Heart left ventricle (tissue), 16 donors: Measurements from ENCODE around the gene YEATS2. TPM values are rescaled to one million over a fixed set of nuclear protein-coding genes. Genes with fewer than 3 reads are reported as not detected.
"Not testable (repeated sequence)": the region's sequence is repeated elsewhere in the genome, so short reads cannot be mapped to it uniquely, and the experiment has no call there.

Experiments used
- ATAC-seq, 4 donors: fragments of 200-7000 bp; cut with Tn5 transposase; one replicate each; pipeline ENCODE4 v1.9.1; 2020 to 2022; ENCODE audit warnings: moderate library complexity in 4 of 4, mild to moderate bottlenecking in 3 of 4, moderate number of reproducible peaks in 1 of 4
- DNase-seq, 5 donors: peaks; one replicate each; pipeline ENCODE4 v3.0.0-alpha.2; 2020
- H3K27ac ChIP-seq, 12 donors: fragments of 200-600 bp; sonication (generic) in 4 of 12; one replicate each; pipeline versions ENCODE4 v1.5.0 to v1.8.0; 2016 to 2022; ENCODE audit warnings: mild to moderate bottlenecking in 2 of 12
- H3K27me3 ChIP-seq, 9 donors: fragments of 200-600 bp; sonication (generic) in 2 of 9; one replicate each; pipeline versions ENCODE4 v1.5.1 to v1.8.0; 2016 to 2022; ENCODE audit warnings: mild to moderate bottlenecking in 3 of 9
- H3K36me3 ChIP-seq, 9 donors: fragments of 200-600 bp; sonication (generic) in 2 of 9; one replicate each; pipeline versions ENCODE4 v1.5.0 to v1.8.0; 2018 to 2022; ENCODE audit warnings: mild to moderate bottlenecking in 2 of 9
- H3K4me1 ChIP-seq, 12 donors: fragments of 200-600 bp; sonication (generic) in 4 of 12; one replicate each; pipeline versions ENCODE4 v1.5.0 to v1.8.0; 2016 to 2022; ENCODE audit warnings: mild to moderate bottlenecking in 3 of 12
- H3K4me3 ChIP-seq, 12 donors: fragments of 200-600 bp; sonication (generic) in 4 of 12; one replicate each; pipeline versions ENCODE4 v1.5.0 to v1.8.0; 2017 to 2022; ENCODE audit warnings: mild to moderate bottlenecking in 9 of 12, moderate library complexity in 4 of 12
- H3K9me3 ChIP-seq, 12 donors: fragments of 200-600 bp; sonication (generic) in 4 of 12; one replicate each; pipeline versions ENCODE4 v1.5.0 to v1.8.0; 2016 to 2022; ENCODE audit warnings: mild to moderate bottlenecking in 1 of 12
- CTCF ChIP-seq, 12 donors: fragments of 200-600 bp; sonication (generic) in 4 of 12; IDR thresholded peaks; one replicate each; pipeline versions ENCODE4 v1.5.0 to v1.8.0; 2018 to 2022; ENCODE audit warnings: antibody characterized with exemption in 12 of 12, mild to moderate bottlenecking in 5 of 12
- POLR2A ChIP-seq, 2 donors: fragments of 450-650 bp; IDR thresholded peaks; one replicate each; pipeline ENCODE4 v1.6.1; 2017; ENCODE audit warnings: antibody characterized with exemption in 2 of 2, mild to moderate bottlenecking in 2 of 2, moderate library complexity in 2 of 2
- WGBS, 4 donors: extraction: QIAGEN DNeasy Blood & Tissue Kit in 2 of 4; methylation state at CpG; one replicate each; pipeline versions ENCODE4 v1.1.5 to v1.1.7; 2013 to 2018; 5-methylcytosine and 5-hydroxymethylcytosine counted together
- intact Hi-C, 10 donors: fragments of 100-400 bp; cut with DNase I; formaldehyde crosslinking; loops; one replicate each; pipeline versions ENCODE4 v1.11.1 to v1.14.2; 2022
- polyA plus RNA-seq, 2 donors: library from polyadenylated mRNA; stranded (reverse); fragments of 200-250 nt; gene quantifications; one replicate each; pipeline ENCODE4 v1.2.3, GENCODE V29; 2013
- total RNA-seq, 9 donors: library from RNA; depleted of rRNA in 2 of 9; stranded (reverse); fragments of >200 nt in 2 of 9; fragmentation: NEBNext Ultra II Directional in 3 of 9; extraction: Animal tissue kit (Norgen Biotek cat#: 25700) in 3 of 9; gene quantifications; one replicate each; pipeline versions ENCODE4 v1.1.0 to v1.2.4, GENCODE V29; 2016 to 2023
- donor health status: ischemic (EF 13 %, LVEDD 7.1; RV severe dilation, severe dysfunction).
- donor health status: healthy with polysubstance abuse.
- donor health status: DM: no; HTN: yes; CAD: no.
- donor health status: DM: no; HTN: no; CAD: no.
- donor health status: ischemic (EF 25% LVEDD 6.9; RV normal size, moderate dysfunction).
- donor health status: ischemic (EF 25% LVEDD 5.7; RV mildly dilated, moderate dysfunction).
- donor health status: healthy.
- donor health status: DM: yes; HTN: yes; CAD: no.
- donor health status: ischemic (EF 35%, LVEDD 5.7; RV mildly dilated, moderate dysfunction).
- donor health status: nonischemic (EF 11% LVEDD 7.7; RV severe dilation, severe dysfunction).
- donor health status: DM: yes; HTN: yes; CAD: no.
- donor health status: PGD.
- donor health status: ischemic (EF 29% LVEDD 5.4; RV normal size, mild dysfunction).
- donor health status: nonischemic (EF 23%, LVEDD 6.1; RV moderate dilation, normal function).

YEATS2 gene
- total and polyA plus RNA-seq, 11 donors = 3.2 to 21.2 (median 9.8) TPM

GRCh38 chr3:183699238-183699947 lies 1.8 kb downstream of the YEATS2 start:
- Histone ChIP-seq H3K27me3 (no peaks in the 10 kb centered on the region), H3K4me1 (peaks cover 0 to 40% (median 23%) of the 10 kb centered on the region in 12 donors), H3K27ac (peak overlapping the region in 11 of 12 donors; percentile 24 to 98 (median 94)), H3K36me3 (peaks cover 0 to 11% (median 0%) of the 10 kb centered on the region in 9 donors), H3K9me3 (no peaks in the 10 kb centered on the region), H3K4me3 (peak overlapping the region in 9 of 12 donors; percentile 69 to 100 (median 97))
- TF ChIP-seq POLR2A (IDR thresholded peaks at IDR 0.05) (no peak), CTCF (IDR thresholded peaks at IDR 0.05) (no peak)
- WGBS, 4 donors = 56 to 64% (median 59%) methylated on average over 13 of the region's 13 CpGs
- DNase-seq (no peak), ATAC-seq (no peak)
- intact Hi-C loops = loop anchor here in 3 of 10 donors (2.0 to 10.0 kb wide), 3 partner anchors 62 to 65 kb away; partner anchors contain the start of gene KLHL24 (in 2 of the 3)

GRCh38 chr3:183701744-183702143 lies 4.1 kb downstream of the YEATS2 start:
- Histone ChIP-seq H3K36me3 (peaks cover 0 to 11% (median 0%) of the 10 kb centered on the region in 9 donors), H3K27me3 (no peaks in the 10 kb centered on the region), H3K4me3 (no peak overlapping the region), H3K9me3 (no peaks in the 10 kb centered on the region), H3K27ac (no peak overlapping the region), H3K4me1 (peaks cover 0 to 40% (median 23%) of the 10 kb centered on the region in 12 donors)
- 93 to 97% (median 95%) methylated on average over 5 of the region's 5 CpGs for WGBS, 4 donors
- intact Hi-C loops = no loop called here
- DNase-seq (no peak), ATAC-seq (no peak)
- TF ChIP-seq POLR2A (IDR thresholded peaks at IDR 0.05) (no peak), CTCF (IDR thresholded peaks at IDR 0.05) (no peak)

- Histone ChIP-seq H3K36me3 (peaks cover 0 to 11% (median 0%) of the 10 kb centered on the region in 9 donors), H3K4me1 (peaks cover 0 to 33% (median 19%) of the 10 kb centered on the region in 12 donors)
- H3K4me3 ChIP-seq, H3K27ac ChIP-seq, DNase-seq, H3K27me3 ChIP-seq, intact Hi-C loops, H3K9me3 ChIP-seq, ATAC-seq: not testable (repeated sequence)
- 95 to 97% (median 96%) methylated on average over 6 of the region's 6 CpGs for WGBS, 4 donors
Measured at GRCh38 chr3:183703892-183704291, 6.3 kb downstream of the YEATS2 start.

- H3K4me1 ChIP-seq = peaks cover 0 to 7% (median 0%) of the 10 kb centered on the region in 12 donors
- no peak for DNase-seq
Measured at GRCh38 chr3:183710231-183710630, 12.6 kb downstream of the YEATS2 start.

More at GRCh38 chr3:183710231-183710630, 12.6 kb downstream of the YEATS2 start:
- TF ChIP-seq POLR2A (IDR thresholded peaks at IDR 0.05) (no peak), CTCF (IDR thresholded peaks at IDR 0.05) (no peak)
- Histone ChIP-seq H3K36me3 (peaks cover 0 to 7% (median 0%) of the 10 kb centered on the region in 9 donors), H3K9me3 (no peaks in the 10 kb centered on the region), H3K27ac (no peak overlapping the region), H3K27me3 (no peaks in the 10 kb centered on the region), H3K4me3 (no peak overlapping the region)
- ATAC-seq = no peak
- intact Hi-C loops = no loop called here
